ENCODE data around the gene FARSA.
"Not testable (repeated sequence)": the region's sequence is repeated elsewhere in the genome, so short reads cannot be mapped to it uniquely, and the experiment has no call there.

The FARSA gene

DNA sequence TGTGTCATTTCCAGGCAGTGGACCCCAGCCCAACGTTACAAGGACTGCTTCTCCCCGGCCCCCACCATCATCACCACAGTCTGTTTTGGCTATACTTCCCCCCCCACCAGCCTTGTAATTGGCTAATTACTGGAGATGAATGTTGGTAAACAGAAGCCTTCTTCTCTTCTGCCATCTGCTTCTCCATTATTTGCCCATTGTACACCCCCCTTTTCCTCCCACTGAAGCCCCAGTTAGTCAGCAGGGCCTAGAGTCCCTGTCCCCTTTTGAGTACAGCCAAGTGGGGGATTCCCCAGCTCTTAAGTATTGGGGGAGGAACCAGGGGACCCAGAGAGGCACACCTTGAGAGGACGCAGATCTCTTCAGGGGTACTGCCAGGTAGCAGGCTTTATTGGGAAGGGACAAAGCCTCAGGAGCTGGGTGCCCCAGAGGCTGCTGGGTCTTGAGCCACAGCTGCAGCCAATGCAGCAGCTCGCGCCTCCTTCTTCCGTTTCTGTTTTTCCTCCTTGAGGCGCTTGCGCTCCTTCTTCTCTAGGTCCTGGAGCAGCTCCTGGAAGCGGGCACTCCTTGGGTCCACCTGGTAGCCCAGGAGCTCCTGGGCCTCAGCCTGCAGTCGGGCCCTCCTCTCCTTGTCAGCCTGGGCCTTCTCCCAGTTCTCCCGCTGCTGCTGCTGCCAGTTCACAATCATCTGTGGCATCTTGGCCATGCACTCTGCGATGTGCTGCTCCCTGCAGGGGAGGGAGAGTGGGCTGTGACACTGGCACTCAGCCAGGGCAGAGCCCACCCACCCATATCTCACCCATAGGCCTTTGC lies 20.5 kb upstream of the FARSA start:
- DNase-seq, result no peak

DNA sequence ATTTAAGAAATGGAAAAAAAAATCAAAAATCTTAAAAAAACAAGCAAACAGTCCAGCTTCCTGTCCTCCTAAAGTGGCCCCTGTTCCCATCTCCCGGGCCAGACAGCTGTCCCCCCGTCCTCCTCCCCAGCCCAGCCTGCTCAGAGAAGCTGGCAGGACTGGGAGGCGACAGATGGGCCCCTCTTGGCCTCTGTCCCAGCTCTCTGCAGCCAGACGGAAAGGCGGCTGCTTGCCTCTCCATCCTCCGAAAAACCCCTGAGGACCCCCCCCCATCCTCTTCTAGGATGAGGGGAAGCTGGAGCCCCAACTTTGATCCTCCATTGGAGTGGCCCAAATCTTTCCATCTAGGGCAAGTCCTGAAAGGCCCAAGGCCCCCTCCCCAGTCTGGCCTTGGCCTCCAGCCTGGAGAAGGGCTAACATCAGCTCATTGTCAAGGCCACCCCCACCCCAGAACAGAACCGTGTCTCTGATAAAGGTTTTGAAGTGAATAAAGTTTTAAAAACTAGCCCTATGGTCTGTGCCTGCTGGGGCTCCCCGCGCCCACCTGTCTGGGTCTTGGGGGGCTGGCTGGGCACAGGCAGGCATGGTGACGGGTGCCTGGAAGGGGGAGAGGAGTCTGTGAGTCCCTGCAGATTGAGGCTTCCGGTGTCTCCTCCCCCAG lies 19.8 kb upstream of the FARSA start:
- no peak for DNase-seq

DNA sequence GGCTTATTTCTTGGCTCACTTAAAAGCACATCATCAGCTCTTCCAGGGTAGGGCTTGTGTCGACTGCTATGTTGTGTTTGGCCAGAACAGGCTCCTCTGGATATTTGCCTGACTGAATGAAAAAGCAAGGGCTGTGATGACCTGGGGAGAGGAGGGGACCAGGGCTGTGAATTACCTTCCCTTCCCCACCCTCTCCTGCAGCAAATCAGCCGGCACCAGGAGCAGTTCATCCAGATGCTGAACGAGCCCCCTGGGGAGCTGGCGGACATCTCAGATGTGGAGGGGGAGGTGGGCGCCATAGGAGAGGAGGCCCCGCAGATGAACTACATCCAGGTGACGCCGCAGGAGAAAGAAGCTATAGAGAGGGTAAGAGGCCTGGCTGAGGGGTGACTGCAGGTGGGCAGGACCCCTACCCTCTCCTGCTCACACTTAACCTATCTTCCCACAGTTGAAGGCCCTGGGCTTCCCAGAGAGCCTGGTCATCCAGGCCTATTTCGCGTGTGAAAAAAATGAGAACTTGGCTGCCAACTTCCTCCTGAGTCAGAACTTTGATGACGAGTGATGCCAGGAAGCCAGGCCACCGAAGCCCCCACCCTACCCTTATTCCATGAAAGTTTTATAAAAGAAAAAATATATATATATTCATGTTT lies 19.1 kb upstream of the FARSA start:
- DNase-seq, result no peak

DNA sequence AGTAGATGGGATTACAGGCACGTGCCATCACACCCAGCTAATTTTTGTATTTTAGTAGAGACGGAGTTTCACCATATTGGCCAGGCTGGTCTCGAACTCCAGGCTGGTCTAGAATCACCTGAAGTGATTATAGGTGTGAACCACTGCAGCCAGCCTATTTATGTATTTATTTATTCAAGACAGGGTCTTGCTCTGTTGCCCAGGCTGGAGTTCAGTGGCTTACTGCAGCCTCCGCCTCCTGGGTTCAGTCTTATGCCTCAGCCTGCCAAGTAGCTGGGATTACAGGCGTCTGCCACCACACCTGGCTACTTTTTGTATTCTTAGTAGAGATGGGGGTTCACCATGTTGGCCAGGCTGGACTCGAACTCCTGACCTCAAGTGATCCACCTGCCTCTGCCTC lies 18.5 kb upstream of the FARSA start:
- DNase-seq, result not testable (repeated sequence)

DNA sequence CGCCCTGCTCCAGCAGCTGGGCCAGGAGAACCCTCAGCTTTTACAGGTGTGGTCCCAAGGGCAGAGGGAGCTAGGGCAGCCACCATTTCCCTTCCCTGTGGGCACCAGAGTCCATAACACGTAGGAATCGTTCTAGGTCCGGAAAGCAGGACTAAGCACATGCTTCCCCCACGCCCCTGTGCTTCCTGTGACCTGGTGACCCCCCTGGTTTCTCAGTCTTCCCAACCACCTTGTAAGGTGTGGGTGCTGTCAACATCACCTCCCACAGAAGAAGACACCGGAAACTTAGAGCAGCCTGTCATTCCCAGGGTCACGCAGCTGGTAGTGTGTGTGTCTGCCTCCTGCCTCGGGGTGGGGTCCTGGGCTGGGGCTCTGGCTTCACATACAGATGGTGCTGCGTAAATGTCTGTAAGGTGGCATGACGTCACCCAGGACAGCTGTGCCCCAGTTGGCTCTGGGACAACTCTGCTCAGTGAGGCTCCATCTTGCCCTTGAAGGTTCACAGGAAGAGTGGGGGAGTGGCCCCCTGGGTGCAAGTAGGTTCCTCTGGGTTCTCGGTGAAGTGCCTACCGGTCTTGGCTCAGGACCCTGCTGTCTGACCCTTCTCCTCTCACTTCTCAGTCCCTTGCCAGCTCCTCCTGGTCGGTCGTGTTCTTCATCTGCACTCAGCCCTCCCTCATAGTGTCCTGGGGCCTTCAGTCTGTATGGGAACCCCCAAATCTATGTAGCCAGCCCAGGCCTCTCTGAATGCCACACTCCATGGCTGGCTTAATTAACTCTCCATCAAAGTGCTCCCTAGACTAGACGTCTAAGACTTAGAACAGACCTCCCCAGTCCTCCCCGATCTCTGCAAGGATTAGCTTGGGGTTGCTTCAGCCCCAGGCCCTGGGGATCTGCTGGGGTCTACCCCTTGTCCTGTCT lies 16.1 kb upstream of the FARSA start:
- no peak for DNase-seq

DNA sequence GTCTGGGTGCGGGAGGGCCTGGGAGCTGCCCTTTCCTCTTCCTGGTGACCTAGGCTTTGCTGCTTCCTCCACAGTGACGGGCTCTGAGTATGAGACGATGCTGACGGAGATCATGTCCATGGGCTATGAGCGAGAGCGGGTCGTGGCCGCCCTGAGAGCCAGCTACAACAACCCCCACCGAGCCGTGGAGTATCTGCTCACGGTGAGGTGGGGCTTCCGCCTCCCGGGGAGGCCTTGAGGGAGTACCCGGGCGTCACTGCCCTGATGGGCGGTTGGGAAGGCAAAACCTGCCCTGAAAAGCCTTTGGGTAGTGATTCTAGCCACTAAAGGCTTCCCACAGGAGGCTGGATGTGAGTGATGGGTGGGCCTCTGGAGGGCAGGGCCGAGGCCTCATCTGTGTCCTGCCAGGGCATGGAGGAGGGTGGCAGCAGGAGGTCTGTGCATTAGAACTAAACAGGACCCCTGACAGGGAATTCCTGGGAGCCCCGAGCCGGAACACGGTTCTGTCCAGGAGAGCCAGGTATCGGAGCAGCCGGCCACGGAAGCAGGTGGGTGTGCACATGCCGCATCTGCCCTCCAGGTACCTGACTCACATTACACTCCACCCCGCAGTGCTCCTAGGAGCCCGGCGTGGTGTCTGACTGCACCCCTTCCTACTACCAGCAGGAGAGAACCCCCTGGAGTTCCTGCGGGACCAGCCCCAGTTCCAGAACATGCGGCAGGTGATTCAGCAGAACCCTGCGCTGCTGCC lies 15.3 kb upstream of the FARSA start:
- DNase-seq, result no peak

DNA sequence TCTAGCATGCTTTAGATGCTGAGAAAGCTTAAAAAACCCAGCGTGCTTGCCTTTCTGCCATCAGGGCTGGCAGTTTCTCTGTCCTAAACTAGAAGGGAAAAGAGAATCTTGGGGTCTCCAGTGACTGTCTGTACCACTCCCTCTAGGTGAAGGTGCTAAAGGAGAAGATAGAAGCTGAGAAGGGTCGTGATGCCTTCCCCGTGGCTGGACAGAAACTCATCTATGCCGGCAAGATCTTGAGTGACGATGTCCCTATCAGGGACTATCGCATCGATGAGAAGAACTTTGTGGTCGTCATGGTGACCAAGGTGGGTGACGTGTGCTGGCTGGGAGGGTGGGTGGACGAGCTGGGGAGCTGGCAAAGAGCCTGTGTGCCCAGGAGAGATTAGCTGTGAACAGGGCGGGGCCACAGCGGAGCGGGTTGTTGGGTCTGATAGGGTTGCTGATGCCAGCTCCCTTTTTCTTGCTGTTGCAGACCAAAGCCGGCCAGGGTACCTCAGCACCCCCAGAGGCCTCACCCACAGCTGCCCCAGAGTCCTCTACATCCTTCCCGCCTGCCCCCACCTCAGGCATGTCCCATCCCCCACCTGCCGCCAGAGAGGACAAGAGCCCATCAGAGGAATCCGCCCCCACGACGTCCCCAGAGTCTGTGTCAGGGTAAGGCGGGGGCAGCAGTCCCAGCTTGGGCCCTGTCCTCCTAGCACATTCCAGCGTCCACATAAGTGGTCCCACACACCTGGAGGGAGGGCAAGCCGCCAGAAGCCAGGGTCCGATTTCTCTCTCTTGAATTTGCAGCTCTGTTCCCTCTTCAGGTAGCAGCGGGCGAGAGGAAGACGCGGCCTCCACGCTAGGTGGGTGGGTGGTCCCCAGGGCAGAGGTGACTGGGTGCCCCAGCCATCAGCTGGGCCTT lies 14.4 kb upstream of the FARSA start:
- no peak for DNase-seq

DNA sequence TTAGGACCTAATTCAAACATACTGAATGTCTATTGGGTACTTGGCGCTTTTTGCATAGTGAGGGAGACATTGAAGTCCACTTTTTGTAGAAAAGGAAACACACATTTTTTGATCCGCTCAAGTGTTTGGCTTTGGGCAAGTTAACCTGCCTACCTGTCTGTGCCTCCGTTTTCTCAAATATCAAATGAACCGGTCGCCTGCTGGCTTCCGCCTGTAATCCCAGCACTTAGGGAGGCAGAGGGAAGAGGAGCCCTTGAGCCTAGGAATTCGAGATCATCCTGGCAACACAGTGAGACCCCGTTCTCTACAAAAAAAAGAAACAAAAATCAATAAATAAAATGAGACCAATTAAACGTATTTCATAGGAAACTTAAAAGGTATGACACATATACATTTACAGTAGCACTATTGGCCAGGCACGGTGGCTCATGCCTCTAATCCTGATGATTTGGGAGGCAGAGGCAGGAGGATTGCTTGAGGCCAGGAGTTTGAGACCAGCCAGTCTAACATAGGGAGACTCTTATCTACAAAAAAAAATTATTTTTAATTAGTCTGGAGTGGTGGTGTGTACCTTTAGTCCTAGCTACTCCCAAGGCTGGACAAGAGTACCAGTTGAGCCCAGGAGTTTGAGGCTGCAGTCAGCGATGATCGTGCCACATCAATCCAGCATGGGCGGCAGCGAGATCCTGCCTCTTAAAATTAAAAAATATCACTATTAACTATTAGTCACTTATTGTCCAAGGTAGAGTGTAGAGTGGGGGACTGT lies 13.4 kb upstream of the FARSA start:
- DNase-seq, result no peak

DNA sequence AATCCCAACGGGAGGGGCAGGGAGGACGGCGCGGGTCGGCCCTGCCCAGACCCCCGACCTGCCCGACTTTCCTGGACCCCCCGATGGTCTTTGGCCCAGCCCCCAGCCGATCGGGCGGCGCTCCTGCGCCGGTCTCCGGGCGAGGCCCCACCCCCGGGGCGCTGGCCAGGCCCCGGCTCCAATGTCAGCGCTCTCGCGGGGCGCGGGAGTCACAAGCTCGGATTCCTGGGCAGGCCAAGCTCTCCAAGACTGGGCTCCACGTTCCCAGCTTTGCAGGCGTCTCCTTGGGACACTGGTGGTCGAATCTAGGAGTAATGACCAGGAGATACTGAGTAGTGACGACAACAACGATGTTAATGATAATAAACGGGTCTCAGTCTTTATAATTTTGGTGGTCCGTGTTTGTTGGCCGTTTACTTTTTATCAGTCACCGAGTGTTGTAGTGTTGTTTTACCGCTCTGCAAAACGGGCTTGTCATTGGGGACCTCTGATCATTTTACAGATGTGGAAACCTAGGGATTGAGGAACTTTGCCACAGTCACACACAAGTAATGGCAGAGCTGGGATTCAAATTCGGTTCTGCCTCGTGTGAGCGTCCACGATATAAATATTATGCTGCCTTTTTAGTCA lies 12.7 kb upstream of the FARSA start:
- DNase-seq, result no peak

DNA sequence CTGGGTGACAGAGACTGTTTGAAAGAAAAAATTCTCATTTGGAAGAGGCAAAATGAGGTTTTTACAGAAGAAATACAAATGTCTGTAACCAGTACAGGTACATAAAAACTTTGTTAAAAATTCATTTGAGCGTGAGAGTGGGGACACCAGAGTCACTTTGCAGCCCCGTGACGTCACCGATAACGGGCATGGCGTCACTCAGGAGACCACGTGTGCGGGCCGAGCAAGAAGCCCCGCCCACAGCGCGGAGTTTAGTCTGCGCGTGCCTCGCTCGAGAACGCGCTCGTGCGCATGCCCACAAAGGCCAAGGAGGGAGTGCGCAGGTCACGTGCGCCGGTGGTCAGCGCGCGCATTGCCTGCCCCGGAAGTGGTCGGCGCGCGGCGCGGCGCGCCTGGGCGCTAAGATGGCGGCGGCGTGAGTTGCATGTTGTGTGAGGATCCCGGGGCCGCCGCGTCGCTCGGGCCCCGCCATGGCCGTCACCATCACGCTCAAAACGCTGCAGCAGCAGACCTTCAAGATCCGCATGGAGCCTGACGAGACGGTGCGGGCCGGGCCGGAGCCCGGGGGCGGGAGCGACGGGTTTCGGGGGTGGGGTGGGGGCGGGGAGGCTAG lies 12.1 kb upstream of the FARSA start, which contains the start of gene RAD23A:
Gene RAD23A (plus strand): TSS at position 384 of the 613 bp plus-strand sequence. CDS start 87 bp downstream, at position 471.
- peak; percentile 98 for DNase-seq

DNA sequence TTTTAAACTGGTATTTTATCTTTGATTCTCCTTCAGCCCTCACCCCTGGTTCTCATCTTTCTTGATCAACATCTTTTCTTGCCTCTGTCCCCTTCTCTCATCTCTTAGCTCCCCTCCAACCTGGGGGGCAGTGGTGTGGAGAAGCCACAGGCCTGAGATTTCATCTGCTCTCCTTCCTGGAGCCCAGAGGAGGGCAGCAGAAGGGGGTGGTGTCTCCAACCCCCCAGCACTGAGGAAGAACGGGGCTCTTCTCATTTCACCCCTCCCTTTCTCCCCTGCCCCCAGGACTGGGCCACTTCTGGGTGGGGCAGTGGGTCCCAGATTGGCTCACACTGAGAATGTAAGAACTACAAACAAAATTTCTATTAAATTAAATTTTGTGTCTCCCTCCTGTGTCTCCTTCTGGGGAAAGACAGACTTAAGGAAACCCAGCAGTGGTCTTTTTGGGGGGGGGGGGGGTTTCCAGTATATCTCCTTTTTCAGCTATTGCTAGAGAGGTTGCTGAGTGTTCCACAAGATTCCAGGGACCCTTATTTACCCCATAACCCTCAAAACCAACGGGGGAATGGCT lies 10.7 kb upstream of the FARSA start:
- DNase-seq, result no peak

DNA sequence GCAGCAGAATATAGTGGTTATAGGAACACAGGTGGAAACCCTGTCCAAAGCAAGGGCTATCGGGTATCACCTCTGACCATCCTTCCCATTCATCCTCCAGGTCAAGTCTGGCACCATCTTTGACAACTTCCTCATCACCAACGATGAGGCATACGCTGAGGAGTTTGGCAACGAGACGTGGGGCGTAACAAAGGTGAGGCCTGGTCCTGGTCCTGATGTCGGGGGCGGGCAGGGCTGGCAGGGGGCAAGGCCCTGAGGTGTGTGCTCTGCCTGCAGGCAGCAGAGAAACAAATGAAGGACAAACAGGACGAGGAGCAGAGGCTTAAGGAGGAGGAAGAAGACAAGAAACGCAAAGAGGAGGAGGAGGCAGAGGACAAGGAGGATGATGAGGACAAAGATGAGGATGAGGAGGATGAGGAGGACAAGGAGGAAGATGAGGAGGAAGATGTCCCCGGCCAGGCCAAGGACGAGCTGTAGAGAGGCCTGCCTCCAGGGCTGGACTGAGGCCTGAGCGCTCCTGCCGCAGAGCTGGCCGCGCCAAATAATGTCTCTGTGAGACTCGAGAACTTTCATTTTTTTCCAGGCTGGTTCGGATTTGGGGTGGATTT lies 10.0 kb upstream of the FARSA start:
- DNase-seq, result no peak

DNA sequence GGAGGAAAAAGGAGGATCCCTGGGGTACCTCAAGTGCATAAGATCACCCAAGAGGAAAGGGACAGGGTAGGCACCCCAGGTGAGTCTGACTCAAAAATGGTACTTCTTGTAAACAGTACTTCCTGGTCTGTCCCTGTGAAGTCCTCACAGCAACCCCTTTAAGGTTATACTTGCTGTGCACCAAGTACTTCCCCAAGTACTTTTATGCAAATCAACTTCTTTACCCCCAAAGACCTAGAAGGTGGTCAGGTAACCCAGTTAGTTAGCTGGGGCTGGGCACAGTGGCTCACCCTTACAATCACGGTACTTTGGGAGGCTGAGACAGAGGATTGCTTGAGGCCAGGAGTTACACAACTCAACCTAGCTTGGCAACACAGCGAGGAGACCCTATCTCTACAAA lies 7.4 kb upstream of the FARSA start:
- no peak for DNase-seq

DNA sequence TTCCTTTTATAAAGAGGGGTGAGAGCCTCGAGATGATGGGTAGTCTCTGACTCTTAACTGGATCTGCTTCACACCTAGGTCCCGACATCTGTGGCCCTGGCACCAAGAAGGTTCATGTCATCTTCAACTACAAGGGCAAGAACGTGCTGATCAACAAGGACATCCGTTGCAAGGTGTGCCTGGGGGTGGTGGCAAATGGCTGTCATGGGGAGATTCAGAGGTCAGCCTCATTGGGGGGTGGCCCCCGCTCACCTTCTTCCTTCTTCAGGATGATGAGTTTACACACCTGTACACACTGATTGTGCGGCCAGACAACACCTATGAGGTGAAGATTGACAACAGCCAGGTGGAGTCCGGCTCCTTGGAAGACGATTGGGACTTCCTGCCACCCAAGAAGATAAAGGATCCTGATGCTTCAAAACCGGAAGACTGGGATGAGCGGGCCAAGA lies 6.5 kb upstream of the FARSA start:
- DNase-seq, result no peak

DNA sequence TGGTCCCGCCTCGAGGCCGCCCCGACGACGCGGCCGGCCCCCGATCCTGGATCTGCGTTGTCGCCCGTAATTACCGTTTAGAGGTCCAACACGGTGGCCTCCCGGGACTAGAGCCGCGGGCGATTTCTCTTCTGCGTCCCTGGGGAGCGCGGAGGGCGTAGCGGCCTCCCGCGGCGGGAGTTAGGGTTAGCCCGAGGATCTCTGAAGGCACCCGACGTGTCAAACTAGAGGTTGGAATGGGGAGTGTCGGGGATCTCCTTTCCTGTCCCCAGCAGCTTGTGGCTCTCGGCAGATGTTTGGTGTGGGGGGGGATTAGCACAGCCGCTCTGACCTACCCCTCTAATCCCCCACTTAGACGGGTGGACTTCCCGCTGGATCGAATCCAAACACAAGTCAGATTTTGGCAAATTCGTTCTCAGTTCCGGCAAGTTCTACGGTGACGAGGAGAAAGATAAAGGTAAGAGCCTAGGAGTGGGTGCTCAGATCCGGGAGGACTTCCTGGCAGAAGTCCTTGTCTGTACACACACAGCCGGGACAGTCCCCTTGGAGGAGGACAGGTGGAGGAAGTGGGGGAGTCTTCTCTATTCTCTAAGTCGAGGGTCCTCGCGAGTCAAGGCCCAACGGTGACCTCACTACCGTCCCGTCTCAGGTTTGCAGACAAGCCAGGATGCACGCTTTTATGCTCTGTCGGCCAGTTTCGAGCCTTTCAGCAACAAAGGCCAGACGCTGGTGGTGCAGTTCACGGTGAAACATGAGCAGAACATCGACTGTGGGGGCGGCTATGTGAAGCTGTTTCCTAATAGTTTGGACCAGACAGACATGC lies 5.5 kb upstream of the FARSA start:
- DNase-seq, result no peak

DNA sequence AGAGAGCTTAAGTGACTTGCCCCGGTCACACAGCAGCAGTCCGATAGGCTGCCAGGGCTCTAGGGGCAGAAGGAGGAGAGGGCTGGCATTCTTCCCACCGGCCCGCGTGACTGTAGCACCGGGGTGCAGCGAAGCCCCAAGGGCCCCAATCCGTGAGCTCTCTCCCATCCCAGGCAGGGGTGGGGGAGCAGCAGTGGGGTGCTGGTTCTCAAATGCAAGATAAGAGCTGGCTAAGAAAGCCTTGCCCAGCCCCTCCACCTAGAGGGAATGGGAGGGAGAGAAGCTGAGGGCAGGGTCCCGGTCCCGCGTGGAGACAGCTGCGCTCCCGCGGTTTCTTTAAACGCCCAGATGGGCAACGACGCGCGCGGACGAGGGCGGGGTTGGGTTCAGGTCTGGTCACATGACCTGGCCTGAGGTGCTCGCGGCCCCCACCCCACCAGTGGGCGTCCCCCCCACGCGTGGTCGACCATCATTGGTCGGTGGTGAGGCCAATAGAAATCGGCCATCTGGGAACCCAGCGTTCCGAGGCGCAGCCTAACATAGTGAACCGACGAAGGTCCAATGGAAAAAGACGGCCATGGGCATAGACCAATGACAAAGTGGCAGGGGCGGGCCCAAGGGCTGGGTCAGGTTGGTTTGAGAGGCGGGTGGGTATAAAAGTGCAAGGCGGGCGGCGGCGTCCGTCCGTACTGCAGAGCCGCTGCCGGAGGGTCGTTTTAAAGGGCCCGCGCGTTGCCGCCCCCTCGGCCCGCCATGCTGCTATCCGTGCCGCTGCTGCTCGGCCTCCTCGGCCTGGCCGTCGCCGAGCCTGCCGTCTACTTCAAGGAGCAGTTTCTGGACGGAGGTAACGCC lies 4.6 kb upstream of the FARSA start, which contains the start of gene CALR:
Gene CALR (plus strand): TSS at position 683 of the 852 bp plus-strand sequence. CDS start 71 bp downstream, at position 754.
- peak; percentile 99 for DNase-seq
